Subcutaneous abdominal adipose tissue (tissue), 5 donors: ENCODE results near the gene TBC1D2B.
"Not testable (repeated sequence)": the region's sequence is repeated elsewhere in the genome, so short reads cannot be mapped to it uniquely, and the experiment has no call there.

Source experiments
- H3K27ac ChIP-seq: one replicate; pipeline ENCODE4 v1.7.0; 2013; ENCODE audit warnings: low read depth, mild to moderate bottlenecking, inconsistent platforms, low read length, moderate library complexity
- H3K27me3 ChIP-seq, 5 donors: one replicate each; pipeline ENCODE4 v1.7.0; 2013; ENCODE audit warnings: low read length in 5 of 5, inconsistent platforms in 1 of 5; ENCODE audit not compliant: control insufficient read depth in 5 of 5, insufficient read depth in 4 of 5
- H3K36me3 ChIP-seq, 5 donors: one replicate each; pipeline ENCODE4 v1.7.0; 2013; ENCODE audit warnings: low read length in 5 of 5; ENCODE audit not compliant: control insufficient read depth in 5 of 5, insufficient read depth in 5 of 5
- H3K4me1 ChIP-seq, 5 donors: one replicate each; pipeline ENCODE4 v1.7.0; 2013; ENCODE audit warnings: low read length in 5 of 5, mild to moderate bottlenecking in 3 of 5, moderate library complexity in 1 of 5; ENCODE audit not compliant: control insufficient read depth in 5 of 5, insufficient read depth in 5 of 5
- H3K4me3 ChIP-seq, 5 donors: one replicate each; pipeline ENCODE4 v1.7.0; 2013; ENCODE audit warnings: low read length in 5 of 5, low read depth in 1 of 5
- H3K9ac ChIP-seq, 5 donors: one replicate each; pipeline ENCODE4 v1.7.0; 2013; ENCODE audit warnings: low read length in 5 of 5, mild to moderate bottlenecking in 4 of 5, moderate library complexity in 3 of 5
- H3K9me3 ChIP-seq, 5 donors: one replicate each; pipeline ENCODE4 v1.7.0; 2013; ENCODE audit warnings: low read length in 5 of 5; ENCODE audit not compliant: control insufficient read depth in 5 of 5
- donor health status: healthy.
- donor health status: healthy.
- donor health status: healthy.
- donor health status: healthy.
- donor health status: healthy.

Gene TBC1D2B

GRCh38 chr15:77971875-77972274 is 105.6 kb downstream of the TBC1D2B start:
- H3K36me3 ChIP-seq, H3K27me3 ChIP-seq, H3K27ac ChIP-seq, H3K4me3 ChIP-seq, H3K9me3 ChIP-seq, H3K9ac ChIP-seq: not testable (repeated sequence)
- peaks cover 0 to 37% (median 27%) of the 10 kb centered on the region in 5 donors for H3K4me1 ChIP-seq

GRCh38 chr15:77970813-77971360 is 106.6 kb downstream of the TBC1D2B start:
- H3K9me3 ChIP-seq, H3K9ac ChIP-seq, H3K27me3 ChIP-seq, H3K36me3 ChIP-seq, H3K4me3 ChIP-seq, H3K27ac ChIP-seq: not testable (repeated sequence)
- H3K4me1 ChIP-seq: peaks cover 0 to 37% (median 27%) of the 10 kb centered on the region in 5 donors

- Histone ChIP-seq H3K4me1 (peaks cover 0 to 19% (median 11%) of the 10 kb centered on the region in 5 donors), H3K36me3 (no peaks in the 10 kb centered on the region), H3K9me3 (no peaks in the 10 kb centered on the region), H3K27ac (no peak overlapping the region), H3K9ac (no peak overlapping the region), H3K27me3 (no peaks in the 10 kb centered on the region), H3K4me3 (no peak overlapping the region)
Measured at GRCh38 chr15:77969055-77969454, 108.5 kb downstream of the TBC1D2B start.

- H3K4me1 ChIP-seq: peaks cover 0 to 14% (median 7%) of the 10 kb centered on the region in 5 donors
- no peak overlapping the region for H3K4me3 ChIP-seq
- no peaks in the 10 kb centered on the region for H3K27me3 ChIP-seq
- no peaks in the 10 kb centered on the region for H3K36me3 ChIP-seq
- H3K27ac ChIP-seq: no peak overlapping the region
- H3K9ac ChIP-seq: no peak overlapping the region
- no peaks in the 10 kb centered on the region for H3K9me3 ChIP-seq
Measured at GRCh38 chr15:77967798-77968197, 109.7 kb downstream of the TBC1D2B start.

- H3K9me3 ChIP-seq, H3K27ac ChIP-seq, H3K36me3 ChIP-seq, H3K9ac ChIP-seq, H3K27me3 ChIP-seq, H3K4me3 ChIP-seq: not testable (repeated sequence)
- peaks cover 0 to 12% (median 6%) of the 10 kb centered on the region in 5 donors for H3K4me1 ChIP-seq
Measured at GRCh38 chr15:77967235-77967615, 110.3 kb downstream of the TBC1D2B start.

GRCh38 chr15:77966540-77967234 is 110.8 kb downstream of the TBC1D2B start:
- no peak overlapping the region for H3K27ac ChIP-seq
- no peak overlapping the region for H3K4me3 ChIP-seq
- no peaks in the 10 kb centered on the region for H3K36me3 ChIP-seq
- H3K9me3 ChIP-seq: no peaks in the 10 kb centered on the region
- no peaks in the 10 kb centered on the region for H3K27me3 ChIP-seq
- peaks cover 0 to 7% (median 3%) of the 10 kb centered on the region in 5 donors for H3K4me1 ChIP-seq
- H3K9ac ChIP-seq: no peak overlapping the region

- H3K27me3 ChIP-seq: no peaks in the 10 kb centered on the region
Measured at GRCh38 chr15:77964193-77964592, 113.3 kb downstream of the TBC1D2B start.

GRCh38 chr15:77959432-77959879 is 118.1 kb downstream of the TBC1D2B start:
- H3K4me1 ChIP-seq: peaks cover 0 to 10% (median 6%) of the 10 kb centered on the region in 5 donors
- H3K36me3 ChIP-seq: no peaks in the 10 kb centered on the region
- no peaks in the 10 kb centered on the region for H3K27me3 ChIP-seq
- no peak overlapping the region for H3K27ac ChIP-seq
- no peak overlapping the region for H3K9ac ChIP-seq
- peak overlapping the region in 4 of 5 donors; percentile 30 to 56 (median 52) for H3K4me3 ChIP-seq
- no peaks in the 10 kb centered on the region for H3K9me3 ChIP-seq

More at GRCh38 chr15:77964193-77964592, 113.3 kb downstream of the TBC1D2B start:
- Histone ChIP-seq H3K4me3 (no peak overlapping the region), H3K9ac (no peak overlapping the region), H3K36me3 (no peaks in the 10 kb centered on the region), H3K27ac (no peak overlapping the region), H3K9me3 (no peaks in the 10 kb centered on the region), H3K4me1 (peaks cover 0 to 13% (median 5%) of the 10 kb centered on the region in 5 donors)

- H3K36me3 ChIP-seq, H3K4me1 ChIP-seq, H3K9me3 ChIP-seq, H3K27ac ChIP-seq, H3K9ac ChIP-seq, H3K27me3 ChIP-seq: not testable (repeated sequence)
- peak overlapping the region in 2 of 5 donors; percentile 49 to 56 for H3K4me3 ChIP-seq
Measured at GRCh38 chr15:77958716-77959431, 118.6 kb downstream of the TBC1D2B start.

- H3K9ac ChIP-seq, H3K9me3 ChIP-seq, H3K27me3 ChIP-seq, H3K4me3 ChIP-seq, H3K27ac ChIP-seq, H3K36me3 ChIP-seq, H3K4me1 ChIP-seq: not testable (repeated sequence)
Measured at GRCh38 chr15:77958021-77958420, 119.5 kb downstream of the TBC1D2B start.
